Left kidney (tissue), 2 donors: ENCODE measurements around the gene PNMA1. TPM values are rescaled to one million over a fixed set of nuclear protein-coding genes. Genes with fewer than 3 reads are reported as not detected.

Source experiments
- DNase-seq: peaks from one replicate; pipeline ENCODE4 v3.0.0-alpha.2; 2013
- polyA plus RNA-seq: library from polyadenylated mRNA; unstranded; fragments of 120-200 nt; gene quantifications from one replicate; pipeline ENCODE4 v1.2.1, GENCODE V29; 2013; ENCODE audit not compliant: insufficient read length

Gene PNMA1
- polyA plus RNA-seq, 1 donor, result 91.6 TPM

DNA sequence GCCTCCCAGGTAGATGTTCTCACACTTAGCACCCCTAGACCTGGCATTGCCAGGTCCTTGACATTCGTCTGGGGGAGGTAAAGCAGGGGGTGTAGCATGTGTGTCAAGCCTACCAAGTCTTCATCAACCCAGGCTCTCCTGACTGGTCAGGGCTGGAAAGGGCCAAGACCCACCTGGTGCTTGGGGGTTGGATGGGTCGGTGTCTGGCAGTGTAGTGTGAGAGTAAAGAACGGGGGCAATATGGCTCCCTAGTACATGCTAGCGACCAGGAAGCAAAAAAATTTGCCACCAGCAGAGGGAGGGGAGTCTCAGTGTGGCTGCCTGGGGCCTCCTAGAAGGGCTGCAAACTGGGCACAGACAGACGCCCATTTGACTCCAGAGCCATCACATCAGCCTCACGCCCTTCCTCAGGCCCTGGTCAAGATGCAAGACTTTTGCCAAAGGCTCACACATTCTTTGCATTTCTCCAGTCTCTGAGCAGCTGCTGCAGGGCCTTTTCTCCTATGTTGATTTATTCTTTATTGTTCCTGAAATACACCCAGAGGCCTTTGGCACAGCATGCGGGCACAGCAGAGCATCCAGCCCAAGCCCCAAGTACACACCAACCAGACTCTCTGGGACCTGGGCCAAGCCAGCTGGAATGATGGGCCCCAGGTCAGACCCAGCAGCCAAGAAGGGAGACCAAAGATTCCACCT lies 38.3 kb upstream of the PNMA1 start:
- no peak for DNase-seq

DNA sequence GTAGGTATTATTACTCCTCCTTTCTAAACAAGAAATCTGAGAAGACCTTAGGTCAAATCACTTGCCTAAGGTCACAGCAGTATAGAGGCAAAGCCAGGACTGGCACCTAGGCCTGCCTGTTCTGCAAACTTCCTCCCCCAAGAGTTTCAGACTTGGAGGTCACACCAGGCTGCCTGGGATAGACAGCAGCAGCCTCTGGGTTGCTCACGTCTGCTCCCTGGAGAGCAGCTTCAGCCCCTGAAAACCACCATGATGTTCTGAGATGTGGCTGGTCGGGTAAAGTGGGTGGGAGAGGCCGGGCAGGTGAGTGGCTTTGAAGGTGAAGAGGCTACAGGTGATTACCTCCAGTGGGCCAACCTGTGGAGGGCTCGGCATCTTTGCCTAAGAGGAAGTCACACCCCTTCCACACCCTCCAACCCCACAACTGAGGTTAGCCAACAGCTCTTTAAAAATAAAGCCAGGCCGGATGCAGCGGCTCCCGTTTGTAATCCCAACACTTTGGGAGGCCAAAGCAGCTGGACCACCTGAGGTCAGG lies 37.0 kb upstream of the PNMA1 start:
- DNase-seq, result no peak

- DNase-seq, result no peak
These were observed 36.3 kb upstream of the PNMA1 start for GRCh38 chr14:73750531-73750901.

DNA sequence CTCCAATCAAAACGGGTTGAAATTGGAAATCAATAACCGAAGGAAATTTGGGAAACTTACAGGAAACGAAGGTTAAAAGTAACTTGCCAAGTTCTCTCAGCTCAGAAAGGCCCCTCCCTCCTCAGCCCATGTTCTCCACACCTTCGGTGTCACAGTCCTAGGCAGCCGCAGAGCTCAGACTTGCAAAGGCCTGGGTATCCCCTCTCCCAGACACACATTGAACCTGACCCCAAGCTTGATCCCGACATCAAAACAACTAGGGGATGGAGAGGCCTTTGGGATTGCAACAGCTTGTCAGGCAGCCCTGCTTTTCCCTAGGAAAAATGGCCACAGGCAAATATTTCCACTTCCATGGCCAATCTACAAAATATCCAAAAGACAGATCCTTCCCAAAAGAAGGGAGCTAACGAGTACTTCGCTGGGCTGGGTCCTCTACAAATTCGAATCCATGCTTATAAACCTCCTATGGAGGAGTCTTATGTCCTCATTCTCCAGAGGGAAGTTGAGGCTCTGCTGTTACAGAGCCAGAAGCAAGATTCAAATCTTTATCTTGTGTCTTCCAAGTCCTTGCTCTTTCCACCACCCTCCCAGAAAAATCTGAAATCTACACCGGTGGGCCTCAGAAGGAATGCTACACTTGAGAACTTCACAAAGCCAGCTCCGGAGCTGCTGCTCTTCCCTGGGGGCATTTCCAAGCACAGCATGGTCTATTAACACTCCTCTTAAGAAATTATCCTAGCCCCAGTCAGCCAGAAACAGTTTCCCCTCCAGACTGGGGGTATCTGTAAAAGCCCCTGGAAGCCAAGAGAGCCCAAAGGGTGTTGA lies 35.7 kb upstream of the PNMA1 start:
- no peak for DNase-seq

DNA sequence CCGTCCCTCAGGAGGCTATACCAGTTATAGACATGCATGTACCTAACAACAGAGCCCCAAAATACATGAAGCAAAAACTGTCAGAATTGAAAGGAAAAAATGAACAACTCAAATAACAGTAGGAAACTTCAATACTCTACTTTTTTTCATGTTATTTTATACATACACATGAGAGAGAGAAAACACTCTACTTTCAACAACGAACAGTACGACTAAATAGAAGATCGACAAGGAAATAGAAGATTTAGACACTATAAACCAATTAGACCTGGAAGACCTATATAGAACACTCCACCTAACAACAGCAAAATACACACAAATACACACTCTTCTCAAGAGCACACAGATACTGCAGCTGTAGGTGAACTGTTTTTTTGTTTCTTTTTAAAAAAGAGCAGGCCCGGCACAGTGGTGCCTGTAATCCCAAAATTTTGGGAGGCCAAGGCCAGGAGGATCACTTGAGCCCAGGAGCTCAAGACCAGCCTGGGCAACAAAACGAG lies 34.7 kb upstream of the PNMA1 start:
- no peak for DNase-seq

GRCh38 chr14:73747379-73748211 lies 33.4 kb upstream of the PNMA1 start:
- DNase-seq, result no peak

- DNase-seq, result no peak
These were observed 32.6 kb upstream of the PNMA1 start for GRCh38 chr14:73746520-73747378.

GRCh38 chr14:73745571-73746519 lies 31.7 kb upstream of the PNMA1 start:
- no peak for DNase-seq

GRCh38 chr14:73744874-73745529 lies 30.8 kb upstream of the PNMA1 start:
- DNase-seq, result no peak

DNA sequence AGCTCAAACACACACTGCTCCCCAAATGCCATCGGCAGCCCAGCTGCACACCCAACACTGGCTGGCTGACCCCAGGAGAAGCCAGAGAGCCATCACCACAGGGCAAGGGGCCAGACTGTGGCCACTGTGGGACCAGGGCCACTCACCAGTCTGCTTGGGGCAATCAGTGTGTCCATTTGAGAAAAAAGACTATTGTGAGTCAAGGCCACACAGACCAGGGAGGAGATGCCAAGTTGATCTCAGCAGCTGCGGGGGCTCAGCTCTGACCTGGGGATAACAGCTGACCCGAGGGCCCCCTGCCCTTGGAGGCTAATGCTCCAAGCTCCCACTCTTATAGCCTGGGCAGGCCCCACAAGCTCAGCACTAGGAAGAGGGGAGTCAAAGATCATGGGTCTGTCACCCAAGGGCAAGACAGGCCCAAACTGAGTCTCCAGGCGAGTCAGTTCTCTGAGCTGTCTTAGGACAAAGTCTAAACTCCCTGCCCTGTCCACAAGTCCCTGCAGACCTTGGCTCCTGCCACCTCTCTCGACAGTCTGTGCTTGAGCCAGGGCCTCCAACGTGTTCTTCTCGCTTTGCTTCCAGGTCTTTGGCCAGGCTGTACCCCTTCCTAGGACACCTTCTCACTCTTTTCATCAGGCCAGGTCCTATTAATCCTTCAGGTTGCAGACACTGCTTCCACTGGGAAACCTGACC lies 30.1 kb upstream of the PNMA1 start:
- no peak for DNase-seq

DNA sequence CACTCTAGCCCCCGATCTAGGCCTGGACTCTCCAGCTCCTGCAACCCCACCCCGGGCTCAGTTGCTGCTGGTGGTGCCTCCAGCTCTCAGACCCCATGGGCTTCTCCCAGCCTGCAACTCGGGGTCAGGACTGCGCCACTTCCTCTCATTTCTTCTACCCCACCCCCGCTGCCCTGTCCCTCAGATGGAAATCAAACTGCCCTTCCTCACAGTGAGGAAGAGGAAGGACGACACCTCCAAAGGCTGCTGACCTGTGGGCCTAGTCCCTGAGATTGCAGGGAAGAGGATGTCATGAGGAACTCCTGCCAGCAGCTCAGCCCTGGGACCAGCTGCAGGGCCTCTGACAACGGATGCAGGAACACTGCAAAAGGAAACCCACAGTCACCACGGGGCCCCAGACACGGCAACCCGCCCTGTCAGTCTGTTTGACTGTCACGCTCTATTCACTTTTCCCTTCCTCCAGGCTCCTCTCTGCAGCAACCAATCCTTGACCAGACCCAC lies 29.3 kb upstream of the PNMA1 start:
- DNase-seq, result no peak

GRCh38 chr14:73742520-73743238 lies 28.5 kb upstream of the PNMA1 start:
- no peak for DNase-seq

GRCh38 chr14:73741876-73742519 lies 27.8 kb upstream of the PNMA1 start:
- no peak for DNase-seq

DNA sequence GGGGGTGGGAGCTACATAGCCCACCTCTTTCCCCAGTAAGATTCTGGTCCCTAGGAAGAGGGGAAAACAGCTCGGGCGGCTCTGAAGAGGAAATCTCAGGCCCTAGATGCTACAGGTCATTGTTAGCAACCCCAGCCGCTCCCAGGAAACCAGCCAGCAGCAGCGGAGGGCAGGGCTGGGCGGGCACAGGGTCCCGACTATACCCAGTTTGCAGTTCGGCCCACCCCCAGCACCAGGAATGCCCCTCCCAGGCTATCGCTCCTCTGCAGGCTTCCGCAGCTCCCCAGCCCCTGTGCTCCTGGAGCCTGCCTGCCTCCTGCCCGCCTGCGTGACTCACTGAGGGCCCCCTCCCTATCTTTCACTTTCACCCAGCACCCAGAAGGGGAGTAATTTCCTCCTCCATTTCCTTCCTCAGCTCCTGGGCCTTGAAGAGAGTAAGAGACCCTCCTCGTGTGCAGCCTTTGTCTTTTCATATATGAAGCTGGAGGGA lies 27.2 kb upstream of the PNMA1 start:
- no peak for DNase-seq

GRCh38 chr14:73740618-73741326 lies 26.6 kb upstream of the PNMA1 start:
- no peak for DNase-seq

DNA sequence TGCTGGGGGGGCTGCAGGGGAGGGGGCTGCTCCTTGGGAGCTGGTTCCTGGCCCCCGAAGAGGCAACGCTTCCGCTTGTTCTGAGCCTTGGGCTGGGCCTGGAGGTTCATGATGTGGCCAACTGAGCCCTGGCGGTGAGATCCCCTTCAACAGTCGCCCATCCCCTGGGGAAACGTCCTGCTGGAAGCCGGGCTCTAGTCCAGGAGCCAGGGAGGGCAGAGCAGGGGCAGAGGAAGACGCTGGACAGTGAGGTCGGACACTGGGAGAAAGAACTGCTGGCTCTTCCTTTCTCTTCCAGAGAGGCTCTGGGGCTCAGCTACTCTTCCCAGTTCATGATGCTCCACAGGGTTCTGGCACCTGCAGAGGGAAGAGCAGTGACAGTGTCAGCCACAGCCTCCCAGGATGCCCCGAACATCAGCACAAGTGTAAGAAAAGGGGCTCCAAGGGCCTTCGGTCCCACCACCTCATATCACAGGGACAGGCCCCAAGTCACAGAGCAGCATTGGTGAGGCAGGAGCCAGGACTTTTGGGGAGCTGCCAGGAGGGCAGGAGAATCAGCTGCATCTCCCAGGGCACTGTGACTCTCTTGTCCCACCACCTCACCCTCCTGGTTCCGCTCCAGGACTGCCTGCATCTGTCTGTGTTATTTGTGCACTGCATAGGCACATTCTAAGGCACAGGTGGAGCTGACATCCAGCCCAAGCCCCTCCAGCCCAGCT lies 25.9 kb upstream of the PNMA1 start:
- no peak for DNase-seq
